IPS DF 4.7 (cell line): ENCODE measurements around the gene NEK8.

ENCODE experiments used
- DNase-seq: peaks from one replicate; pipeline ENCODE4 v3.0.0-alpha.2; 2013; ENCODE audit warnings: low spot score; ENCODE audit errors: extremely low read depth

Gene NEK8

GRCh38 chr17:28744972-28745785 lies 16.6 kb downstream of the NEK8 start:
- no peak for DNase-seq

GRCh38 chr17:28745786-28746411 lies 17.3 kb downstream of the NEK8 start:
- DNase-seq, result no peak

- no peak for DNase-seq
These were observed 18.0 kb downstream of the NEK8 start for GRCh38 chr17:28746611-28747050.

GRCh38 chr17:28747051-28747691 lies 18.6 kb downstream of the NEK8 start:
- no peak for DNase-seq

GRCh38 chr17:28747801-28748750 lies 19.5 kb downstream of the NEK8 start:
- no peak for DNase-seq

GRCh38 chr17:28748852-28749515 lies 20.4 kb downstream of the NEK8 start:
- DNase-seq, result no peak

GRCh38 chr17:28749516-28750177 lies 21.1 kb downstream of the NEK8 start:
- DNase-seq, result no peak

- no peak for DNase-seq
These were observed 21.8 kb downstream of the NEK8 start for GRCh38 chr17:28750178-28751047.

- no peak for DNase-seq
These were observed 23.2 kb downstream of the NEK8 start for GRCh38 chr17:28751600-28752366.

- DNase-seq, result no peak
These were observed 26.9 kb downstream of the NEK8 start for GRCh38 chr17:28755486-28755885.

- DNase-seq, result no peak
These were observed 27.6 kb downstream of the NEK8 start for GRCh38 chr17:28756049-28756804.

- DNase-seq, result no peak
These were observed 30.0 kb downstream of the NEK8 start for GRCh38 chr17:28758411-28759121.

- DNase-seq, result no peak
These were observed 30.8 kb downstream of the NEK8 start for GRCh38 chr17:28759256-28759865.

- peak; percentile 94 for DNase-seq
These were observed 32.3 kb downstream of the NEK8 start for GRCh38 chr17:28760601-28761562.

- DNase-seq, result no peak
These were observed 34.7 kb downstream of the NEK8 start for GRCh38 chr17:28763137-28763799.
